NCI-H748 (cell line): ENCODE measurements around the gene TBC1D21.
"Not testable (repeated sequence)": the region's sequence is repeated elsewhere in the genome, so short reads cannot be mapped to it uniquely, and the experiment has no call there.

Experiments used
- DNase-seq: peaks from one replicate; lab custom pipeline; 2025; ENCODE audit not compliant: unreplicated experiment; lab: John Stamatoyannopoulos, UW

TBC1D21 gene

DNA sequence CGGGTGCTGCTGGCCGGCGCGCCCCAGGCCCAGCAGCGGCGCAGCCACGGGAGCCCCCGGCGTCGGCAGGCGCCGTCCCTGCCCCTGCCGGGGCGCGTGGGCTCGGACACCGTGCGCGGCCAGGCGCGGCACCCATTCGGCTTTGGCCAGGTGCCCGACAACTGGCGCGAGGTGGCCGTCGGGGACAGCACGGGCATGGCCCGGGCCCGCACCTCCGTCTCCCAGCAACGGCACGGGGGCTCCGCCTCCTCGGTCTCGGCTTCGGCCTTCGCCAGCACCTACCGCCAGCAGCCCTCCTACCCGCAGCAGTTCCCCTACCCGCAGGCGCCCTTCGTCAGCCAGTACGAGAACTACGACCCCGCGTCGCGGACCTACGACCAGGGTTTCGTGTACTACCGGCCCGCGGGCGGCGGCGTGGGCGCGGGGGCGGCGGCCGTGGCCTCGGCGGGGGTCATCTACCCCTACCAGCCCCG is 53.7 kb downstream of the TBC1D21 start:
- DNase-seq = peak; percentile 81

DNA sequence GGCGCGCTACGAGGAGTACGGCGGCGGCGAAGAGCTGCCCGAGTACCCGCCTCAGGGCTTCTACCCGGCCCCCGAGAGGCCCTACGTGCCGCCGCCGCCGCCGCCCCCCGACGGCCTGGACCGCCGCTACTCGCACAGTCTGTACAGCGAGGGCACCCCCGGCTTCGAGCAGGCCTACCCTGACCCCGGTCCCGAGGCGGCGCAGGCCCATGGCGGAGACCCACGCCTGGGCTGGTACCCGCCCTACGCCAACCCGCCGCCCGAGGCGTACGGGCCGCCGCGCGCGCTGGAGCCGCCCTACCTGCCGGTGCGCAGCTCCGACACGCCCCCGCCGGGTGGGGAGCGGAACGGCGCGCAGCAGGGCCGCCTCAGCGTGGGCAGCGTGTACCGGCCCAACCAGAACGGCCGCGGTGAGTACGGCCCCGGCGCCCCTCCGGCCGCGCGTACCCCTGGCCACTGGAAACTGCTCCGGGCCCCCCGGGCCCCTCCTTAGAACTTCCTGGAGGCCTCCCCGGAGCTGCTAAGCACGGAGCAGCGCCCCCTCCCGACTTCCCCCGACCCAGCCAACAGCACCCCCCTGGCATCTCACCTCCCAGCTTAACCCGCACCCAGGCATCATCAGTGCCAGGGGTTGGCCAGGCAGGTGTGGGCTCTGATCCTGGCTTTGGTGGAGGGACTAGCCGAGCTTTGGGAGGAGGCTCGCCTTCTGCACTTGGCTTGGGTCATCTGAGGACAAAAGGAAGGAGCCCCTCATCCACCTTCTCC is 54.3 kb downstream of the TBC1D21 start:
- peak; percentile 75 for DNase-seq

DNA sequence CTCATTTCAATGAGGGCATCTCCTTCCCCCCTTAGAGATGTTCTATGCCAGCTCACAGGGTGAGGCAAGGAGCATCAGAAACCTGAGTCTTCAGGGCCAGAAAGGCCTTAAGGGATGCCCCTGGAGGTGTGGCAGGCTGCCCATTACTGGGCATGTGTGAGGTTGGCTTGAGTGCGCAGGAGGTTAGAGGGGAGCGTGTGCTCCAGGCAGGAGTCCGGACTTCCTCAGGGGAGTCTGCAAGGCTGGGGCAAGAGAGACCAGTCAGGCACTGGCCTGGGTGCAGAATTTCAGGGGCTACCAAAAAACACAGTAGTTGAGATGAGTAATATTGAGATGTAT is 54.8 kb downstream of the TBC1D21 start:
- no peak for DNase-seq

DNA sequence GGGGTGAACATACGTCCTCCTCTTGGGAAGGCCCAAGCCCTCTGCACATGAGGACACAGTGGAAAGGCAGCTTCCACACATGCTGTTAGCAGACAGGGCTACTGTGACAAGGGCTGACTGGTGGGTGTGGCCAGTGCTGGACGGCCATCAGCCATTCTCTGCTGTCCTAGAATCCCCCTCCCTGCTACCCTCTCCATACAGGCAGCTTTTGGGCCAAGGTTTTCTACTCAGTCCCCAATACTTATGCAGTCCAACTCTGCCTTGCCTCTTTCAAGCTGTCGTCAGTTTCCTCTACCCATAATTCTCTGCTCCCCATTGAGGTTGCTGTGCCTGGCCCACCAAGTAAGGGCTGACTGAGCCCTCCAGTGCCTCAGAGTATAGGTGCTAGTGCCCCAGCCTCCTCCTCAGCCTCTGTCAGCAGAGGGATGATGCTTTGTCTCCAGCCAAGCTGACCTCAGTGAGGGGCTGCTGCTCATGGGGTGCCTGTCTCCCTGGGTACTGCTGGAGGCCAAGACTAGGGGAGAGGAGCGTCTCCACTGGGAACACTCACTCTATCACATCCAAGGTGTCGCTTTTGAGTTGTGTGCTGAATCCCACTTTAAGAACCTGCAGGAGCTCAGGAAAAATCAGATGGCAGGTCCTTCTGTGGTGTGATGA is 55.7 kb downstream of the TBC1D21 start:
- DNase-seq = peak; percentile 1

DNA sequence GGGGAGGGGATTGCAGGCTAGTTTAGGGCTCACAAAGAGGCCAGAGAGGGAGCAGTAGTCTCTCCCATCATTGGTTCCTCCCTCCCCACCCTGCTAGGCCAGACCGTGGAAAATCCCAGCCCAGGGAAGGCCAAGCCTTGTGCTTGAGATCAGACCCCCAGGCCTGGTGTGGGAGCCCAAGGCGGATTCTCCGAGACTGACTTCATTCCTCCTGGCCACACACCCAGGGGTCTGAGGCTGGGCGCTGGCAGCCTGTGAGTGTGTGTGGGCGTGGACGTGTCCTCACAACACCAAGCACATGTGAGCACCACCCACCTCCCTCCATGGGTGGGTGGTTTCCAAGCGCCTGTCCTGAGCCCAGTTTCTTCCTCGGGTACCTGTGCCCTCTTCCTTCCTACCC is 57.0 kb downstream of the TBC1D21 start:
- DNase-seq = no peak

DNA sequence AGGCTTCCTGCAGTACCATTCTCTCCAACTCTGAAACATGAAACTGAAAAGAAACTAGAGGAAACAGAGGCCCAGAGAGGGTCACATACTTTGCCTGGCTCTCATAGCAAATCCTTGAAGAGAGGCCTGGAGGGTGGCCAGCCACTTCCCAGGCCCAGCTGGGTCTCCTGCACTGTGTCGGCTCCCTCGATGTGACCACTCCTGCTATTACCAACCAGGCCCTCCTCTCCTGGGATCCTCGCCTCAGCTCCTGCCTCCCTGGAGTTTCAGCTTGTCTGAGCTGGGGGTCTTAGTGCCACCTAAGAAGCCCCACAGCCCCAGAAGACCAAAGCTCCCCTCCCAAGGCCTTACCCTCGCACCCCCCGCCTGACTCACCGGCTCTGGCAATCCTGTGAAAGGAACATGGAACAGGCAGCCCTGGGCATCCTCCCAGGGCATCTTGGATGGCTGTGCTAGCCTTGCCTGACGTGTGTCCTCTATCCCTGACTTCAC is 57.5 kb downstream of the TBC1D21 start:
- DNase-seq = no peak

DNA sequence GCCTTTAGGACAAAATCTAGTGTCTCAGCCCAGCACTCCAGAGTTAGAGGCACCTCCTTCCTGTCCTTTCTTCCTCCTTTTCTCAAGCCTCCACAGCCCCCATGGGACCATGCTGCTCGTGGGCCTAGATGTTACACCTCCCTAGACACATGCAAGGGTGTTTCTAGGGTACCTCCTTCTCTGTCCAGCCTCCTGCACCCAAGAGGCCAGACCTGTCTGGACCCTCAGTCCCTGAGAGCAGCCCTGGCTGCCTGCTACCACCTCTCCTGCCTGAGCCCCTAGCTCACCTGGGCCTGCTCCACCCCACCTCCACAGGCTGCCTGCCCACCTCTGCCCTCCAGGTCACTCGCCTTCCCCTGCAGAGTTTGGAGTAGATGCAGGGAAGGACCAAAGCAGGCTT is 58.1 kb downstream of the TBC1D21 start:
- no peak for DNase-seq

DNA sequence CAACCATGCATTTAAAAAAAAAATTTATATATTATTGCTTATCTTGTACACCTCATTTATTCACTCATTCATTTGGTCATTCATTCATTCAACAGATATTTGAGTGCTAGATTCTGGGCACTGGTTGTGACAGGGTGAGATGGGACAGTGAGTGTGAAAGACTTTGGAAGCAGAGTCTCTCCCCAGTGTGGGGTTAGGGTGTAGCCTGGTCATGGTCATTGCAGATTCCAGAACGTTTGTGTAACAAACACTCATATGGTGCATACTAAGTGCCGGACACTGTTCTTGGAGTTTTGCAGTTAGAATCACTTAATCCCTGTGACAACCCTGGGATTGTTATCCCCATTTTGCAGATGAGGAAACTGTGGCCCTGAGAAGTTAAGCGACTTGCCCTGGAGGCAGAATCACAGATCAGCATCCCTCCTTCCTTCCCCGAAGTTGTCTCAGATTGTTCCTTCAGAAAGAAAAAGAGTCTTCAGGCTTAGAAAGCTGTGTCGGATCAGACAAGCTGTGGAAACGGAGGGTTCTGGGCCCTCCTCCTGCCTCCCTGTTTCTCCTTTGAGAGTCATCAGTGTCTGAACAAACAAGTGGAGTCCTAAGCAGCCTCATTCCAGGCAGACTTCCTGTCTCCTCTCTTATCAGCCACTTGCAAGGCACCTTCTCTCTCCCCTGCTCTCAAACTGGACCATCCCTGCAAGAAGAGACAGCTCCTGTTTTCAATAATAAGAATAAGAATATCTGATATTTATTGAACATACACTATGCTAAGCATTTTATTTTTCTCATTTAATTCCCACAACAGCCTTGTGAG is 59.2 kb downstream of the TBC1D21 start:
- DNase-seq = no peak

DNA sequence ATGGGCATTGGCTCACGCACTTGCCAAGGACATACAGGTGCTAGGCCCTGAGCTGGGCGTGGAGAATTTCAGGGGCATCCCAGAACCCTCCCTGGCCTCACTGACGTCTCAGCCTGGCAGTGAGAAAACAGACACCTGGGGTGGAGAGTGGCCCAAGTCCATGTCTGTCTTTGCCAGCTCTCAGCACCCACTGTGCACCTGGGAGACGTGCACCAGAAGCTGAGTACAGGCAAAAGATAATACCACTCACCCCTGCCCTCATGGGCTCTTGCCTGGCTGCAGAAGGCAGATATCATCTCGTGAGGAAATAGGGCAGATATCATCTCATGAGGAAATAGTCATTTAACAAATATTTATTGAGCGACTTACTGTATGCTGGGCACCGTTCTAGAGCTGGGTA is 60.9 kb downstream of the TBC1D21 start:
- DNase-seq = no peak

DNA sequence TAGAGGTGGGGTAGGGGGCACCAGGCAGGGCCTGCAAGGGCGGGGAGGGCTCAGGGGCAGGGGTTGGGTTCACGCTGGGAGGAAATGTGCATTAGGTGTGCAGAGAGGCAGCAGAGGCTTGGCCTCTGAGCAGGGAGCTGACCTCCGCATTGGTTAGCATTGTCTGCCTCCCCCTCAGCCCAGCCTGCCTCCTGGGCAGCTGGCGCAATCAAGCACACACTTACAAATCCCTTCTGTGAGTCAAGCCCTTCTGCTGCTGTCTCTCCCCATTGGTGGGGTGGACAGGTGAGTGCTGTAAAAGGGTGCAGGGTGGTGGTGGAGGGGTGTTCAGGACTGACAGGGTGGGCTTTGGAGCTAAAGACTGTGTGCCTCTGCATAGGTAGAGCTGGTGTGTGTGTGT is 62.2 kb downstream of the TBC1D21 start:
- DNase-seq = no peak

DNA sequence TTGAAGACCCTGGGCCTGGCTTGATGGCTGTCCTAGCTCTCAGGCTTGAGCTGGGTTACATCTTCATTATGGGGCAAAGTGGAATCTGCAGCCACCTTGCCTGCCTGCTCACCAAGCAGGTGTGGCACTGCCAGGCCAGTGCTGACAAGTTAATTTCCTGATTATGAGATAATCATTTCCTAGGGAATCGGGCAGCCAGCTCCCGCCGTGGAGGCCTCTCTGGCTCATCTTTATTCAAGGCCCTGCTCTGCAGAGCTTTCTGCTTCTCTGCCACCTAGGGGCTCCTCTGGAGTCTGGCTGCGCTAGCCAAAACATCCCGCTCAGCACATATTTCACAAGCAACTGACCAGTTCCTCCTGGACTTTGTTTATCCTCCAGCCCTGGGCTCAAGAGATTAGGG is 62.8 kb downstream of the TBC1D21 start:
- no peak for DNase-seq

DNA sequence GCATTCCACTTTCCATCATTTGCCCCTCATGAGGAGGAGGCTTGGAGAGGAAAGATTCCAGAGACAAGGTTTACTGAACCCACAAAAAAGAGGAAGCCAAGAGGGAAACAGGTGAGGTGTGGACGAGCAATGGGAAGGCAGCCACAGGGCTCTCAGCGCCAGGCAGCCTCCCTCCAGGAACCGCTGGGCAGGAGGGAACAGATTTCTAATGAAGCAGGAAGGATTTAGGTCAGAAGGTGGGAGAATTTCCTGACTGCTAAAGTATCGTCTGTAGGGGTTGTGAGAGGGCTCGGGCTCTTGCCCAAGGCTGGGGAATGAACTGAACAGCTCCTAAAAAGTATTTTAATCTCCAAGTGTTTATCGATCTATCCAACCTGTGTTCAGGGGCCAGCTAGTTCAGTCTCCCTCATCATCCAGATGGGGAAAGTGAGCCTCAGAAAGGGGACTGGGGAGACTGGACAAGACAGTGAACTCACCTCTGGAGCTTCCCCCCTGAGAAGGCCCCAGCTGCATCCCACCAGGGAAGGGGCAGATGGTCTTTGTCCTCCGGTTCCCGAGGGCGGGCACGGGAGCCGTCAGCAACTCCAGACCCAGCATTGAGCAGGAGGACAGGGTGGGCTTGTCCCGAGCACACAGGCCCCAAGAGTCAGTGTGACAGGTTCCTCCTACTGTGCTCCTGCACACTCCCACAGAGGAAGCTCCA is 63.4 kb downstream of the TBC1D21 start:
- no peak for DNase-seq

DNA sequence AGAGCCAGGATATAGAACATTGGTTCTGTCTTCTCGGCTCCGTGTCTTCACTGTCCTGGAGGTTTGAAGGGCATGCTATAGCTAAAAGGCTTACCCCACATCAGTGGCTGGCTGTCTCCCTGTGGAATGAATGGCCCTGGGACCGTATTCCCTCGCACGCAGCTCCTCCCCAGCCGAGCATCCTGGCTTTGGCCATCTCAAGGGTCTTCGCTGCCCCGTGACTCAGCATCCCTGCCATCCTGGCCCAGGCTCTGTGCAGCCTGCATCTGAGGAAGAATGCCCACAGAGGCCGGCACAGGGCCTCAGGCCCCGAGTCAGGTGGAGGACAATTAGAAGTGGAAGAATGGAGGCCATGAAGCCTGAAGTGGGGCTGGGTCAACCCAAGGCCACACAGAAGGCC is 63.9 kb downstream of the TBC1D21 start:
- no peak for DNase-seq

DNA sequence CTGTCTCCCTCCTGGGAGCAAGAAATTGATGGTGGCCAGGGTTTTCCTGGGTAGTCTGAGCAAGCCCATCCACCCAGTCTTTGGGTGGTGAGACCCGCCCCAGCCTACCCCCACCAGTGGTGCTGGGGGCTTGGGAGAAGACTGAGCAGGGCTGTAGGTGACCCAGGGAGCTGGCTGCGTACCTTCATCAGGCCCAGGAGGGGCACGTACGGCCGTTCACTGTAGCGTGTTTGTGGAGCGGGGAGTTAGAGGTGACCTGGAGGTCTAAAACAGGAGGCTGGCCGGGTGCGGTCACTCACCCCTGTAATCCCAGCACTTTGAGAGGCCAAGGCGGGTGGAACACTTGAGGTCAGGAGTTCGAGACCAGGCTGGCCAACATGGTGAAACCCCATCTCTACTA is 64.4 kb downstream of the TBC1D21 start:
- DNase-seq = no peak

DNA sequence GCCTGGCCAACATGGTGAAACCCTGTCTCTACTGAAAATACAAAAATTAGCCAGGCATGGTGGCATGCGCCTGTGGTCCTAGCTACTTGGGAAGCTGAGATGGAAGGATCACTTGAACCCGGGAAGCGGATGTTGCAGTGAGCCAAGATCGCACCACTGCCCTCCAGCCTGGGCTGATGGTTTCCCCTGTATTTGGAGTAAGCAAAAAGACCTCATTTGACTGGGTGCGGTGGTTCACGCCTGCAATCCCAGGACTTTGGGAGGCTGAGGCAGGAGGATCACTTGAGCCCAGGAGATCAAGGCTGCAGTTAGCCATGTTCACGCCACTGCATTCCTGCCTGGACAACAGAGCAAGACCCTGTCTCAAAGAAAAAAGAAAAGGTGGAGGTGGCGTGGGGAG is 65.2 kb downstream of the TBC1D21 start:
- DNase-seq = not testable (repeated sequence)
